Right ventricle myocardium superior (tissue), 1 donor: ENCODE data around the gene HOXA1. TPM values are rescaled to one million over a fixed set of nuclear protein-coding genes. Genes with fewer than 3 reads are reported as not detected.

Source experiments
- ATAC-seq: fragments of 200-7000 bp; cut with Tn5 transposase; one replicate; pipeline ENCODE4 v1.9.1; 2020; ENCODE audit warnings: mild to moderate bottlenecking; ENCODE audit not compliant: poor library complexity
- DNase-seq: peaks from one replicate; pipeline ENCODE4 v3.0.0-alpha.2; 2020
- intact Hi-C: fragments of 100-400 bp; cut with DNase I; formaldehyde crosslinking; loops from one replicate; pipeline ENCODE4 v1.11.2; 2022
- total RNA-seq: library from RNA; stranded (reverse); fragmentation: NEBNext Ultra II Directional; extraction: Animal tissue kit (Norgen Biotek cat#: 25700); gene quantifications from one replicate; pipeline ENCODE4 v1.2.1, GENCODE V29; 2021
- donor health status: DM: no; HTN: yes; CAD: no; lungs with severe emphysema.

The HOXA1 gene
- total RNA-seq, 1 donor from 2014 or later: 0.13 TPM

- no peak for ATAC-seq
- DNase-seq: no peak
- intact Hi-C loops: no loop called here
These were observed 14.6 kb upstream of the HOXA1 start for GRCh38 chr7:27110186-27111031.

DNA sequence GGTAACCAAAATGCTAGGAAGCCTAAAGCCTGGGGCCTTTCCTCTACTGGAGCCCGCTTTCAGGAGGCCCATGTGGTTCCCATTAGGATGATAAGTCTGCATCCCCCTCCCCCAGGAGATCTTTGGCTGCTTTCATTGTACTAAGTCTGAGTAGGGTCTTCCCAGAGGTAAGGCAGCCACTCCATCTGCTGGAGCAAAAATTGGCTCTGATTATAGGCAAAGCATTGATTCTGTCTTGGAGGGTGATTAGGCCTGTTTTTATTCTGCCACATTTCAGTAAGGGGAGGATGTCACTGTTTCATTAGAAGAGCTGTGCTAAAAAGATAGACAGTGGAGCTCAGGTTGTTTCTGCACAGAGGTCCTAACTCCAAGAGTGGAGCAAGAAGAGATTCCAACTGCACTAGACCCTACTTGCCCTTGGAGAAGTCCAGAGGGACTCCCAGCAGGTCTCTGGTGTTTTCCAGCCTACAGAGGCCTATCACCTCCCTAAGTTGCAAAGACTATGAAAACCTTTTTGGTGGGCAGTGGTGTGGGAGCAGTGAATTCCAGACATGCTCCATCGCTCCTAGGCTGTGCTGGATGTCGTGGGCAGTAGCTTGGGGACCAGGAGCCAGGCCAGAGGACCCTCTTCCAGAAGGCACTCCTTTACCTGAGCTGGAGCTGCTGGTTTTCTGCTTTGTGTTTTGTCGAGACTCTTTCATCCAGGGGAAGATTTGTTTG lies 13.8 kb upstream of the HOXA1 start:
- DNase-seq: no peak
- intact Hi-C loops: no loop called here

DNA sequence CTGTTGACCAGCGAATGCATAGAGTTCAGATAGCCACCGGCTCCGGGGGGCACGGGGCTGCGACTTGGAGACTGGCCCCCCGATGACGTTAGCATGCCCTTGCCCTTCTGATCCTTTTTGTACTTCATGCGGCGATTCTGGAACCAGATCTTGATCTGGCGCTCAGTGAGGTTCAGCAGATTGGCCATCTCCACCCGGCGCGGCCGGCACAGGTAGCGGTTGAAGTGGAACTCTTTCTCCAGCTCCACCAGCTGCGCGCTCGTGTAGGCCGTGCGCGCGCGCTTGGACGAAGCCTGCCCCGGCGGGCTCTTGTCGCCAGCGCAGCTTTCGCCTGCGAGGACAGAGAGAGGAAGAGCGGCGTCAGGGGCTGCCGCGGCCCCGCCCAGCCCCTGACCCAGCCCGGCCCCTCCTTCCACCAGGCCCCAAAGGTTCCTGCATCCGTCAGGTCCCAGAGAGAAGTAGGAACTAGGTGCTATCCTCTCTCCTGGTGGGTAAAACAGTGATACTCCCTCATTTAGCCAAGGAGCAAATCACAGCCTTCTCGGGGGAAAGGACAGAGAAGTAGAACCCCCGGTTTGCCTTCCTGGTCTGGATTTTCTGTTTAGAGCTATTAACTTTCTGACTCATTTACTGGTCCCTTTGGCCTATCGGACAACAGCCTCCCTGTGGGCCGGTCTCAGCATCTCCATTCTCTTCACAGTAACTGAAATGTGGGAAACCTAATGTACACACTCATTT lies 12.8 kb upstream of the HOXA1 start:
- ATAC-seq (peak; percentile 57), DNase-seq (no peak)
- intact Hi-C loops: no loop called here

More for the DNA sequence above, 13.8 kb upstream of the HOXA1 start:
- no peak for ATAC-seq

DNA sequence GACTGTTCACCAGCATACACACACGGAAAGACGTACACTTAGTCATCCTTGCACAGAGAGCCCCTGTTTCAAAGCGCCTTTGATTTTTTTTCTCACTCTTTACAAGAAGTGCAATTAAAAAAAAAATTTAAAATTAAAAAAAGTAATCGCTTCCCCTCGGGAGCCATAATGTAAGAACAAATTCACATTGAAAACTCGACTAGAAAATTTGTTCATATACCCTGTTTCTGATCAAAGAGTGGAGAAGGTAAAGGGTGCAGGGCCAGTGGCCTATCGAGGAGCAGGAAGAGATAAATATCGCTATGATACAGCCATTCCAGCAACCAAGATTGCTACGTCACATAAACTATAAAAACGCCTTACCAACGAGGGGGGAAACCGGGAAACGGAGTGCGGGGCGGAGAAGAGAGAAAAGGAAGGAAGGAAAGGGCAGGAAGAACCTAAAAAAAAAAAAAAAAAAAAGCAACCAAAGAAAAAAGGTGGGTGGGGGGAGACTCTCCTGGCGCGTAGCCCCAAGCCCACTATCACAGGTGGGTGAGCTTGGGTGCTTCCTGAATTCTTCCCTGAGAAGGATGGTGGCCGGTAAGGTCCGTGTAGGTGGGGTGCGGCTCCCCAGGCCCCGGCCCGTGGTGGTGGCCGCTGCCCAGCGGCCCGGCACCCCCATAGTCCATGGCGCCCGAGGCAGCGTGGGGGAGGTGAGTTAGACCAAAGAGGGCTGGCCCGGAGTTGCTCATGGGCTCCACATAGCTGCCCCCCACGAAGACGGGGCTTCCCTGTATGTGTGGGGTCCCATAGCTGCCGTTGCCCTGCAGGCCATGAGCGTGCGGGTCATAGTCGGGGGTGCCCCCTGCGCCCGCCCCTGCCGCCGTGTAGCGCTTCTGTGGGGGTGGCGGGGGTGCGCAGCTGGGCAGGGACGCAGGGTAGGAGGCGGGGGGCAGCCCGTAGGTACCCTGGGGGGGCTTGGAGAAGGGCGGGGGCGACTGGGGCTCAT lies 11.9 kb upstream of the HOXA1 start:
- intact Hi-C loops: no loop called here
- DNase-seq (no peak), ATAC-seq (no peak)

GRCh38 chr7:27106901-27107240 lies 11.1 kb upstream of the HOXA1 start:
- no peak for DNase-seq
- no peak for ATAC-seq
- intact Hi-C loops: no loop called here

DNA sequence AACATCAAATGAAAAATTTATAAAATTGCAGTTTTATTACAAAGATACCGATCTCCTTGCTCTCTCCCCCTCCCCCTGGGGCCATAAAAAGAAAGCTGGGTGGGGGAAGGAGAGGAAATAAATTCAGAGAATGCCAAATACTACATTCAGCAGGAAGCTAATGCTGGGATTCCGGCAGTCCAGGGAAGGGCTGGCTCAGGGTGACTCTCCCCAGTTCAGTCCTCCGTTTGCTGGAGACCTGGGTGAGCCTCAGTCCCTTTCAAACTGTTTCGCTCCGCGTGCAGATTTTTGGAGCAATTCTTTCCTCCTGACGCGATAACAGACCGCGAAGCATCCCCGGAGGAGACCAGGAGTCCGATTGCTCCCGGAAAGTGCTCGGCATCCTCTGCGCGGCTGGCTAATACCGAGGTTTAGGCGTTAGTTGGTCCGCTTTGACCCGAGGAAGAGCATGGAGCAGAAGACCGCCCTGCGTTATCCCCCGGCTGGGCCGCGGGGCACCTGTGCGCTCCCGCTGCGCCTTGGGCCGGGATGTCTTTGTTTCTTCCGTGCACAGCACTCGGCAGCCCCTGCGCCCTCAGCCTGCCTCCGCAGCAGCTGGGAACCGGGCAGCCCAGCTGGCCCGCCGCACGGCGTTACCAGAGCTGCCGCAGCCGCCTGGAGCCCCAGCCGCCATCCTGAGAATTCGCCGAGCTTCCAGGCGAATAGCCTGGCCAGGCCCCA lies 10.5 kb upstream of the HOXA1 start:
- ATAC-seq (no peak), DNase-seq (no peak)
- intact Hi-C loops: no loop called here

DNA sequence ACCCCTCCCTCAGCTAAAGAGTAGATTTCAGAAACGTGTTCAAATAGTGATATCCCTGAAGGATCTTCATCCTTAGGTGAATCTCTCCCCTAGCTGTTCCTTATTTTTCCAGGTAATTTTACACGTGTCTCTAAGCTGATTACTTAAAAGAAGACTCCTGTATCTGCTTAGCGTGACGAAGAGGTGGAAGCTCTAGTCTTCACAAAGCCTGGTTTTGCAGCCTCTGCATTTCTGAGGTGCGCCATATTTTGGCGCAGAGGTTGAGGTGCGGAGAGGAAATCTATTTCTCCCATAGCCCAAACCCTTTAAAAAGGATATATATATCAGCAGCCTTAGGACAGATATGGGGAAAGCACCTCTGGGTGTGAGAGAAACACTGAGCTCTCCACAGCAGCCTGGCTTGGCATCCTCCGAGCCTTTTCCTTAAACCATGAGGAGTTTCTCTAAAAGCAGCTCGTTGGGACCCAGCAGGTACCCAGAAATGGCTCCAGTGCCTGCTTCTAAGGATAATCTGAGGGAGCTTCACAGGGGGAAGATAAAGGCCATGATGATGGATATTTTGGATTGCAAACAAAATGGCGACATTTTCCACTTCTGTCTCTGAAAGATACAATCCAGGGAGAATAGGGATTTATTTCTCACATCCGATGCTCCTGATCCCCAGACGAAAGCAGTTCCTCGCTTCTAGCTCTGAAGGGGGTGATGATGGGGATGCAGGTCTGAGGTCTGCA lies 9.7 kb upstream of the HOXA1 start:
- ATAC-seq: no peak
- intact Hi-C loops: no loop called here
- no peak for DNase-seq

DNA sequence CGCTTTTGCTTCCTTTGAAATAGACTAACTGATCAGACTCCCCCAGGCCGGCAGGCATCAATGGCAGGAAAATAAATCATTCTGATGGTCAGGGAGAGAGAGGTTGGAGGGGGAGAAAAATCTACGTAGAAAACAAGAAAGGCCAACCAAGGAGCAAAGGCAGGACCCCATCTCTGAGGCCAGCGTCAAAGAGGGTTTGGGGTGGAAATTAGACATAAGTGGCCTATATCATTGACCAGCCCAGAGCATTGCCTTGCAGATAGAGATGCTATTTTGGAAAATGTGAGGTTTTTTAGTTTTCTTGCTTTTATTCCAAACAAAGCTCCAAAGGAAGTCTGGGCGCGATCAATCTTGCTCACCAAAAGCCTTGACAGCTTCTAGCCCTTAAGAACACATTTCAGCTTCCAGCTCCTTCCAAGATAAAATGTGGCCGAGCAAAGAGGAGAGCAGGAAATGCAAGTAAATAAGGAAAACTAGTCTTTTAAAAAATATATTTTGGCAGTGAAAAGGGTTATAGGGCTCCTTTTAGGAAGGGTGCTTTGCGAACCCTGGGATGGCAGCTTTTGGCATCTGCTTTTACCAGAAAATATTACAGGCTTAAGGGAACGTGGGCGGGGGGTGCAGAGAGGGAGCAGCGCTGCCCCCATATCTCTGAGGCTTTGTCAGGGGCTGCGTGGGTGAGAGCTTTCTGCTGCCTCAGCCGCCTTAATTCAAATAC lies 8.7 kb upstream of the HOXA1 start:
- DNase-seq (no peak), ATAC-seq (no peak)
- intact Hi-C loops: no loop called here

DNA sequence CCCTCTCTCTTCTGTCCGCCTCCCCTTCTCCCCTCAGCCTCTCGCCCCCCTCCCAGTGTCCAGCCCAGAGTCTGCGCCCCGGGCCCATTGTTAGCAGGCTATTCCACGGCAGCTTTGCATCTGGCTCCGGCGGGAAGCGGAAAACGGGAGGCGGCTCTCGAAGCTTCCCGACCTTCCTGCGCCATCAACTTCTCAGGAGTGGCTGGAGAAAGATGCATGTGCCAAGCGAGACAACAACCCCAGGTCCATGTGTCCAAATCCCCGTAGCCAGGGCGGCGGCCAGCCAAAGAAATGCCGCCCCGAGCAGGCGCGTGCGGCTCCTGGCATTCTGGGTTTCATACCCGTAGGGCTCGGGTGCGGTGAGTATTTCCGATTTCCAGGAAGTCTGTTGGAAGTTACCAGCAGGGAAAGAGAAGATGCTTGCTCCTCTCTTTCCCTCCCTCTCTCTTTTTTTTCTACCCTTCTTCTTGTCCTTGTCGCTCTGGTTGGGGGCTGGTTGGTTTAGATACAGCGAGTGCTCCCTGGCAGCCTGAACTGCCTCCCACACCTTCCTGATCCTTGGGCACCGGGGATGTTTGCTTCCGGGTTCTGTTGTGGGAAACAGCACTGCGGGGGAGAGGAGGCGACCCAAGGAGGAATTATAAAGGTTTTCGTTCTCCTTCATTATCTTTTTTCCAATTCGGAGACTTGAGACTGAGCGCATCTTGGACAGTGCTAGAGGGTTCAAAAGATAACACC lies 7.9 kb upstream of the HOXA1 start:
- intact Hi-C loops: no loop called here
- ATAC-seq (no peak), DNase-seq (no peak)

- DNase-seq (no peak), ATAC-seq (no peak)
- intact Hi-C loops: no loop called here
These were observed 7.0 kb upstream of the HOXA1 start, which contains the start of gene HOXA2 for GRCh38 chr7:27102581-27103442. Gene HOXA2 (minus strand): TSS chr7:27102683. CDS start chr7:27102500, 183 bp downstream.

GRCh38 chr7:27101957-27102580 lies 6.3 kb upstream of the HOXA1 start:
- intact Hi-C loops: no loop called here
- DNase-seq: no peak
- ATAC-seq: no peak

- DNase-seq (no peak), ATAC-seq (no peak)
- intact Hi-C loops: no loop called here
These were observed 5.6 kb upstream of the HOXA1 start for GRCh38 chr7:27101171-27101956.

DNA sequence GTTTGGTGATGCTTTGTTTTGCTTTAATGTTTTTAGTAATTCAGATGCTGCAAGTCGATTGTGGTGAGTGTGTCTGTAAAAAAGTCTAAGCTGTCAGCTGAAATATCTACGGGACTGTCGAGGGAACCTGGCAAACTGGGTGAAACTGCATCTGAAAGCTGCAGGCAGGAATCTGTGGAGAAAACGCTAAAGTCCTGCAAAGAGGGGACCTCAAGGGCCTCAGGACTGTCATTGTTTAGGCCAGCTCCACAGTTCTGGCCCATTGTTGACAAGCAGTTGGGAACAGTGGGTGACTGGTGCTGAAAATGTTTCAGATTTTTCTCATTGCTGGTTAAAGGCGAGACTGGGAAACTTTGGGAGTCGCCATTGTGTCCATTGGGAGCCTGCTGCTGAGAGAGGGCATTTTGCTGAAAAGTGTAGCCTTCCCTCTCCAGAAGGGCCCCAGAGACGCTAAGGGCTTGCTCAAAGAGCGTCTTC lies 4.9 kb upstream of the HOXA1 start:
- DNase-seq (no peak), ATAC-seq (no peak)
- intact Hi-C loops: no loop called here
